ENCODE measurements around the gene UNC5A. TPM values are rescaled to one million over a fixed set of nuclear protein-coding genes. Genes with fewer than 3 reads are reported as not detected.

The UNC5A gene
- total RNA-seq, 3 donors from 2014 or later (not counting 1 experiment from before 2014, with no cell fraction given) = not detected

GRCh38 chr5:176788091-176788490 lies 22.3 kb upstream of the UNC5A start:
- no peak overlapping the region for H3K4me3 ChIP-seq (ENCODE audit: low read length)
- intact Hi-C loops (cut with micrococcal nuclease) = no loop called here
- no peak overlapping the region for H3K4me3 Mint-ChIP-seq
- H3K36me3 Mint-ChIP-seq = no peaks in the 10 kb centered on the region
- TF ChIP-seq CTCF (IDR thresholded peaks at IDR 0.05) = no peak
- H3K27ac Mint-ChIP-seq = no peak overlapping the region
- DNase-seq (no peak), ATAC-seq (no peak)
- H3K9me3 Mint-ChIP-seq = no peaks in the 10 kb centered on the region
- WGBS (ENCODE audit: insufficient coverage) = 63% methylated on average over 7 of the region's 7 CpGs
- H3K9me3 ChIP-seq (ENCODE audit: control insufficient read depth, insufficient read depth, low read length) = no peaks in the 10 kb centered on the region
- H3K27me3 ChIP-seq (ENCODE audit: control insufficient read depth, insufficient read depth, low read length) = peaks cover 2% of the 10 kb centered on the region
- no peaks in the 10 kb centered on the region for H3K4me1 ChIP-seq (ENCODE audit: control insufficient read depth, insufficient read depth, low read length)
- H3K36me3 ChIP-seq (ENCODE audit: control insufficient read depth, insufficient read depth, low read length) = no peaks in the 10 kb centered on the region
- H3K27ac ChIP-seq (ENCODE audit: low read length) = no peak overlapping the region
- peaks cover 24 to 25% of the 10 kb centered on the region in 2 donors for H3K27me3 Mint-ChIP-seq (ENCODE audit: low read depth in 2 of 2)
- no peaks in the 10 kb centered on the region for H3K4me1 Mint-ChIP-seq

GRCh38 chr5:176788941-176789872 lies 21.2 kb upstream of the UNC5A start:
- H3K36me3 ChIP-seq (ENCODE audit: control insufficient read depth, insufficient read depth, low read length) = no peaks in the 10 kb centered on the region
- DNase-seq = no peak
- TF ChIP-seq CTCF (IDR thresholded peaks at IDR 0.05) = no peak
- H3K27ac ChIP-seq (ENCODE audit: low read length) = no peak overlapping the region
- H3K4me1 ChIP-seq (ENCODE audit: control insufficient read depth, insufficient read depth, low read length) = no peaks in the 10 kb centered on the region
- WGBS (ENCODE audit: insufficient coverage) = 48% methylated on average over 20 of the region's 20 CpGs
- H3K9me3 ChIP-seq (ENCODE audit: control insufficient read depth, insufficient read depth, low read length) = no peaks in the 10 kb centered on the region
- H3K27me3 ChIP-seq (ENCODE audit: control insufficient read depth, insufficient read depth, low read length) = peaks cover 2% of the 10 kb centered on the region
- Mint-ChIP-seq H3K27me3 (ENCODE audit: low read depth in 2 of 2) (peaks cover 25 to 28% of the 10 kb centered on the region in 2 donors), H3K9me3 (no peaks in the 10 kb centered on the region), H3K36me3 (no peaks in the 10 kb centered on the region), H3K4me1 (no peaks in the 10 kb centered on the region), H3K4me3 (no peak overlapping the region), H3K27ac (no peak overlapping the region)
- ATAC-seq = no peak
- H3K4me3 ChIP-seq (ENCODE audit: low read length) = no peak overlapping the region
- intact Hi-C loops (cut with micrococcal nuclease) = no loop called here

GRCh38 chr5:176789873-176790615 lies 20.3 kb upstream of the UNC5A start:
- Mint-ChIP-seq H3K4me1 (no peaks in the 10 kb centered on the region), H3K4me3 (no peak overlapping the region), H3K9me3 (no peaks in the 10 kb centered on the region), H3K36me3 (no peaks in the 10 kb centered on the region), H3K27ac (no peak overlapping the region), H3K27me3 (ENCODE audit: low read depth in 2 of 2) (peaks cover 32% of the 10 kb centered on the region in 2 donors)
- ATAC-seq (no peak), DNase-seq (no peak)
- no peaks in the 10 kb centered on the region for H3K36me3 ChIP-seq (ENCODE audit: control insufficient read depth, insufficient read depth, low read length)
- TF ChIP-seq CTCF (IDR thresholded peaks at IDR 0.05) = no peak
- intact Hi-C loops (cut with micrococcal nuclease) = no loop called here
- no peaks in the 10 kb centered on the region for H3K9me3 ChIP-seq (ENCODE audit: control insufficient read depth, insufficient read depth, low read length)
- no peak overlapping the region for H3K27ac ChIP-seq (ENCODE audit: low read length)
- H3K4me3 ChIP-seq (ENCODE audit: low read length) = no peak overlapping the region
- WGBS (ENCODE audit: insufficient coverage) = 50% methylated on average over 15 of the region's 15 CpGs
- no peaks in the 10 kb centered on the region for H3K27me3 ChIP-seq (ENCODE audit: control insufficient read depth, insufficient read depth, low read length)
- H3K4me1 ChIP-seq (ENCODE audit: control insufficient read depth, insufficient read depth, low read length) = no peaks in the 10 kb centered on the region

All from natural killer cell (primary cell).